Activated effector memory CD4-positive, alpha-beta T cell treated with Interleukin-2 at 50 U/mL for 16 hours (primary cell): ENCODE results near the gene KMT2B.
"Not testable (repeated sequence)": the region's sequence is repeated elsewhere in the genome, so short reads cannot be mapped to it uniquely, and the experiment has no call there.

Experiments
- DNase-seq: peaks from one replicate; pipeline ENCODE4 v3.0.0-alpha.2; 2020

The KMT2B gene

DNA sequence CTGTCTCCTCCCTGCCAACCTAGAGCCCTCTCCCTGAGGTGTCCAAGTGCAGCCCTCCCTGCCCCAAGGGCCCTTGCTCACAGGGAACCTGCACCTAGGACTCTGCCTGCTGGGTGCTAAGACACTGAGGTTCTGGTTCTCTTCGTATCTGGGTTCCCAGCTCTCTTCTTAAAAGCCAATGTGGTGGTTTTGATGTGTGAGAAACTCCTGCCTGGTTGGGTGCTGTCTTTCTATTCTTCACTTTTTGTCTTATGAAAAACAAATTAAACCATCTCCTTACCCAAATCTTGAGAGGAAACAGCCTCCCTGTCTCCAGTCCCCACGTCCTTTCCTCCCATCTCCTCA, 4.3 kb upstream of the KMT2B start:
- DNase-seq: no peak

DNA sequence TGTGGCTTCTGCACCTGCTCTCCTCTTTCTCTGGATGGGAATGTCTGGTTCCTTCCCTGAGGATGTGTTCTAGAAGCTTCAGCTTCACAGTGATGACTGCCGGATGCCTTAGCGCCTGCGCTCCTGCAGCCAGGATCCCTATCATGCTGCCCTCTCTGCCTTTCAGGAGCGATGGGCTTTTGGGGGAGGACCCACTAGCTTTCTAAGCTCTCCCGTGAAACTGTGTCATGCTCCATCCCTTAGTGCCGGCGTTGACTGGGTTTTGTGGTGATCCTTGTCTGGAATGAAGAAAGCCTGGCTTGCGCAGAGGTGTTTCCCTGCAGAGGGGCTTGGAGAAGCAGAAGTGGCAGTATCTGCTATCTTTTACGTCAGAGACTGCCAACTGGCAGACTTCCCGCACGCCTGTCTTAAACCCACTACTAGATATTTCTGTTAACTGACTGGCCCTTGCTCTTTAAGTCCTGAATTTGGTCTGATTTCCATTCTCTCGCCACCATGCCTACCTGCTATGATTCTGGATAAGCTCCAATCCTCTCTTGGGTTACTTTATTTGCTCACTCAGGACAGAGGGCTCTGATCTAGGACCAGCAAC, 3.8 kb upstream of the KMT2B start:
- no peak for DNase-seq

DNA sequence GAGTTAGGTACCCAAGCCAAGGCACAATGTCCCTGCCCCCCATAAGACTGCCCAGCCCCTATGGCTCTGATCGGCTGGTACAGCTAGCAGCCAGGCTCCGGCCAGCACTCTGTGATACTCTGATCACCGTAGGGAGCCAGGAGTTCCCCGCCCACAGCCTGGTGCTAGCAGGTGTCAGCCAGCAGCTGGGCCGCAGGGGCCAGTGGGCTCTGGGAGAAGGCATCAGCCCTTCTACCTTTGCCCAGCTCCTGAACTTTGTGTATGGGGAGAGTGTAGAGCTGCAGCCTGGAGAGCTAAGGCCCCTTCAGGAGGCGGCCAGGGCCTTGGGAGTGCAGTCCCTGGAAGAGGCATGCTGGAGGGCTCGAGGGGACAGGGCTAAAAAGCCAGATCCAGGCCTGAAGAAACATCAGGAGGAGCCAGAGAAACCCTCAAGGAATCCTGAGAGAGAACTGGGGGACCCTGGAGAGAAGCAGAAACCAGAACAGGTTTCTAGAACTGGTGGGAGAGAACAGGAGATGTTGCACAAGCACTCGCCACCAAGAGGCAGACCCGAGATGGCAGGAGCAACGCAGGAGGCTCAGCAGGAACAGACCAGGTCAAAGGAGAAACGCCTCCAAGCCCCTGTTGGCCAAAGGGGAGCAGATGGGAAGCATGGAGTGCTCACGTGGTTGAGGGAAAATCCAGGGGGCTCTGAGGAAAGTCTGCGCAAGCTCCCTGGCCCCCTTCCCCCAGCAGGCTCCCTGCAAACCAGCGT, 3.0 kb upstream of the KMT2B start:
- no peak for DNase-seq

DNA sequence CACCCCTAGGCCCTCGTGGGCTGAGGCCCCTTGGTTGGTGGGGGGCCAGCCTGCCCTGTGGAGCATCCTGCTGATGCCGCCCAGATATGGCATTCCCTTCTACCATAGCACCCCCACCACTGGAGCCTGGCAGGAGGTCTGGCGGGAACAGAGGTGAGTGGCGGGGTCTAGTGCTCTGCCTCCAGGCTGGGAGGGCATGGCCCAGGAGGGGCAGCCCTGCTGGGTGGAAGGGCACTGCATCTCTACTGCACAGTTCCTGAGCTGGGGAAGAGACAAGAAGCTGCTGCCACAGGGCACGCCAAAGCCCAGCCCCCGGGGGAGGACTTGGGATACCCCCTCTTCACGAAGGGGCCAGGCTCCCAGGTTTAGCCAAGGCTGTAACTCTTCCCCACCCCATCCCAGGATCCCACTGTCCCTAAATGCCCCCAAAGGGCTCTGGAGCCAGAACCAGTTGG, 2.4 kb upstream of the KMT2B start:
- no peak for DNase-seq

DNA sequence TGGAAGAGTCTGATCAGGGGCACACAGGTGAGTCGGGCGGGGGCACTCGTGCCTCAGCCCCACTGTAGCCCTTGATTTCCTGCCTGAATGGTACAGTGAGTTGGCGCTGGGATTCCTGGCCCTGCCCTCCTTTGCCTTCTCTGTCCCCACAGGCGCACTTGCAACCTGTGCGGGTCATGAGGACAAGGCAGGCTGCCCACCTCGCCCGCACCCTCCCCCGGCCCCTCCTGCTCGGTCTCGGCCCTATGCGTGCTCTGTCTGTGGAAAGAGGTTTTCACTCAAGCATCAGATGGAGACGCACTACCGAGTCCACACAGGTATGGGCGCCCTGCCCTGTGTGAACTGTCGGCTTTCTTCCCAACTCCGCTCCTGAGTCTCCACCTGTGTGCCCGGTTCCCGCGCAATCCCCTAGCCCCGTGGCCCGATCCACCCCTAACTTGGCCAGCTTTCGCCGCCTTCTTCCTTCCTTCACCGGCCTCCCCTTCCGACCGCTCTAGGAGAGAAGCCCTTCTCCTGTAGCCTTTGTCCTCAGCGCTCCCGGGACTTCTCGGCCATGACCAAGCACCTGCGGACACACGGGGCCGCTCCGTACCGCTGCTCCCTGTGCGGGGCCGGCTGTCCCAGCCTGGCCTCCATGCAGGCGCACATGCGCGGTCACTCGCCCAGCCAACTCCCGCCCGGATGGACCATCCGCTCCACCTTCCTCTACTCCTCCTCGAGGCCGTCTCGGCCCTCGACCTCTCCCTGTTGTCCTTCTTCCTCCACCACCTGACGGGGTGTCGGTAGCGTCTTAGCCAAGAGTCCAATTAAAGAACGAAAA, 1.6 kb upstream of the KMT2B start:
- no peak for DNase-seq

DNA sequence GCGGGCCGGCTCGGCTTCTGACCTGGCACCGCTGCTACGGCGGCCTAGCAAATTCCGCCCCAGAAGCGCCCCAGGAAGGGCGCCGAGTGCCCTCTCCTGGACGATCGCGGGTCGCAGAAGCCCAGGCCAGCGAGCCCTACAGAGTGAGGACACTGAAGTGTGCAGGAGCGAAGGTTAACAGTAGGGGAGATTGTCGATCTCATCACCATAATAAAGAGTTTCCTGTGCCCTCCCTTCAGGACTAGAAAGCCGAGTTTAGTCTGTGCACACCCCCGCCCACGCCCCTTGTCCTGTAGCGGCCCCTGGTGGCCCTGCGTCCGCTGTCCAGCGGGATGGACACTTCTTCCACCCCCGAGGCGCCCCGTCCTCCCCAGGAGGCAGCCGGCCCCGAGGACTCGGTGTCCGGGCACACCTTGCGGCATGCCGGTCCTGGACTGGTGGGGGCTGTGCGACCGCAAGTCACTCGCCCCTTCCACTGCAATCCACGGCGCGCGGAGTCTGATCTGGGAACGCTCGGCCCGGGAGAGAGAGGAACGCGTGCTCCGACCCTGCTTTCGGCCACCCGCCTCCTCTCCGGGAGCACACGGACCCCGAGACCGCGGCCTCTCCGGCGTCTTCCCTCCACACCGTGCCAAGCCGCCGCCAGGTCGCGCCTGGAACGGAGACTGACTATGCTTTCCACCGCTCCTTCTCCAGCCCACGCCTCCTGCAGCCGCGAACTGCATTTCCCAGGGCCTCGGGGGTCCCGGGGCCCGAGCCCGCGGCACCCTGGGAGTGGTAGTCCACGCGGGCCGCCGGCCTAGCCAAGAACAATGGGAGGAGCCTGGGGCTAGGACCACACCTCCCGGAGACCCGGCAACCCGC, 770 bp upstream of the KMT2B start:
- peak; percentile 96 for DNase-seq

DNA sequence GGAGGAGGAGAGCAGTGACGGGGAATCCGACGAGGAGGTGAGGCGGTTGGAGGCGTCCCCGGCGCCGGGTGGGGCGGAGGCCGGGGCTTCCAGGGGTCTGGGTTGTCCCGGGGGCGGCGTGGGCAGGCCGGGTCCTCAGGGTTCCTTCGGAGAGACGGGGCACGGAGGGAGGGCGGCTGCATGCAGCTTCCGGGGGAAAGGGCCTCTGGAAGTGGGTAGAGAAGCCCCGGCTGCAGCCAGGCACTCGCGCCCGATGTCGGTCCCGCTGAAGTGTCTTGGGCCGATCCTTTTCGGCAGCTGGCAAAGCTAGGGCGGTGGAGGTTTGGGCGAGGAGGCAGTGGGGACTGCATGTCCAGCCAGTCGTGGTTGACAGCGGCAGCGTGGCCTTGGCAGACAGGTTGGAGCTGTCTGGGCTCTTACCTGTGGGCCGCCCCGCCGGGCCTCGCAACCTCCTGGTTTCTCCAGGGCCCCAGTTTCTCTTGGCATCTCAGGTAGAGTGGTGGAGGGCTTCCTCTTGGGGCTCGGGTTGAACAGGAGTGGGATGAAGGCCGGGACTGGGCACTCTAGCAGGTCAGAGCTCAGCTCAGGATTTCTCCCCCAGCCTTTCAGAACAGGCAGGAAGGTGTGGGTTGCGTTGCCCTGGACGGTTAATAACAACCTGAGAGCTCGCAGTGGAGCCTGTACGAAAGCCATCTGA, 690 bp downstream of the KMT2B start:
- peak; percentile 35 for DNase-seq

DNA sequence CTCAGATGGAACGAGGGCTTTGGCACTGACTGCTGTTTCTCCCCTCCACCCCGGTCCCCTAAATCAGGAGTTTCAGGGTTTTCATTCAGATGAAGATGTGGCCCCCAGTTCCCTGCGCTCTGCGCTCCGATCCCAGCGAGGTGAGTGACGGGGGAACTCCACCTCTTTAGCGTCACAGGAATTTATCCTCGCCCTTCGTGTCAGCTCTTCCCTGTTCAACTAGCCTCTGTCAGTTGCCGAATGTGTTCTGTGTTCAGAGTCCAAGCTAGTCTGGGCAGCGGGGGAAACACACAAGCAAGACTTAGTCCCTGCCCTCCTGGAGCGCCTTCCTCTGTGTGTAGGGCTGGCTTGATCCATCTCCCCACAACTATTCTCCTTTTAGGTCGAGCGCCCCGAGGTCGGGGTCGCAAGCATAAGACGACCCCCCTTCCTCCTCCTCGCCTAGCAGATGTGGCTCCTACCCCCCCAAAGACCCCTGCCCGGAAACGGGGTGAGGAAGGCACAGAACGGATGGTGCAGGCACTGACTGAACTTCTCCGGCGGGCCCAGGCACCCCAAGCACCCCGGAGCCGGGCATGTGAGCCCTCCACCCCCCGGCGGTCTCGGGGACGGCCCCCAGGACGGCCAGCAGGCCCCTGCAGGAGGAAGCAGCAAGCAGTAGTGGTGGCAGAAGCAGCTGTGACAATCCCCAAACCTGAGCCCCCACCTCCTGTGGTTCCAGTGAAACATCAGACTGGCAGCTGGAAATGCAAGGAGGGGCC, 1.8 kb downstream of the KMT2B start:
- DNase-seq: no peak

DNA sequence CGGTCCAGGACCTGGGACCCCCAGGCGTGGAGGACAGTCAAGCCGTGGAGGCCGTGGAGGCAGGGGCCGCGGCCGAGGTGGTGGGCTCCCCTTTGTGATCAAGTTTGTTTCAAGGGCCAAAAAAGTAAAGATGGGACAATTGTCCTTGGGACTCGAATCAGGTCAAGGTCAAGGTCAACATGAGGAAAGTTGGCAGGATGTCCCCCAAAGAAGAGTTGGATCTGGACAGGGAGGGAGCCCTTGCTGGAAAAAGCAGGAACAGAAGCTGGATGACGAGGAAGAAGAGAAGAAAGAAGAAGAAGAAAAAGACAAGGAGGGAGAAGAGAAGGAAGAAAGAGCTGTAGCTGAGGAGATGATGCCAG, 2.3 kb downstream of the KMT2B start:
- no peak for DNase-seq

DNA sequence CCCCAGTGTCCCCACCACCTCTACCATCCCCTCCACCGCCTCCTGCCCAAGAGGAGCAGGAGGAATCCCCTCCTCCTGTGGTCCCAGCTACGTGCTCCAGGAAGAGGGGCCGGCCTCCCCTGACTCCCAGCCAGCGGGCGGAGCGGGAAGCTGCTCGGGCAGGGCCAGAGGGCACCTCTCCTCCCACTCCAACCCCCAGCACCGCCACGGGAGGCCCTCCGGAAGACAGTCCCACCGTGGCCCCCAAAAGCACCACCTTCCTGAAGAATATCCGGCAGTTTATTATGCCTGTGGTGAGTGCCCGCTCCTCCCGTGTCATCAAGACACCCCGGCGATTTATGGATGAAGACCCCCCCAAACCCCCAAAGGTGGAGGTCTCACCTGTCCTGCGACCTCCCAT, 2.8 kb downstream of the KMT2B start:
- no peak for DNase-seq

DNA sequence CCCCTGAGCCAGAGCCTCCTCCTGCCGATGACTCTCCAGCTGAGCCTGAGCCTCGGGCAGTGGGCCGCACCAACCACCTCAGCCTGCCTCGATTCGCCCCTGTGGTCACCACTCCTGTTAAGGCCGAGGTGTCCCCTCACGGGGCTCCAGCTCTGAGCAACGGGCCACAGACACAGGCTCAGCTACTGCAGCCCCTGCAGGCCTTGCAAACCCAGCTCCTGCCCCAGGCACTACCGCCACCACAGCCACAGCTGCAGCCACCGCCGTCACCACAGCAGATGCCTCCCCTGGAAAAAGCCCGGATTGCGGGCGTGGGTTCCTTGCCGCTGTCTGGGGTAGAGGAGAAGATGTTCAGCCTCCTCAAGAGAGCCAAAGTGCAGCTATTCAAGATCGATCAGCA, 3.6 kb downstream of the KMT2B start:
- no peak for DNase-seq

DNA sequence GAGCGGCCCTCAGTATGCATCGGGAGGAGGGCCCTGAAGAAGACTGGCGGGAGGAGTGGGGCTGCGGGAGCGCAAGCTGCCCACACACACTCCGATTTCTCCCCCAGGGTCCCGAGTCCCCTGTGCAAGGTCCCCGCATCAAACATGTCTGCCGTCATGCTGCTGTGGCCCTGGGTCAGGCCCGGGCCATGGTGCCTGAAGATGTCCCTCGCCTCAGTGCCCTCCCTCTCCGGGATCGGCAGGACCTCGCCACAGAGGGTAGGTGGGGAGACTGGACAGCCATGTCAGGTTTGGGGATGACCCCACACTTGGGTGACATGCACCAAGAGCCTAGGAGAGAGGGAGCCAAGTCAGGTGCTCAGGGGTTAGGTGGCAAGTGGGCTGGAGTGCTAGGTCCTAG, 4.7 kb downstream of the KMT2B start:
- DNase-seq: no peak

DNA sequence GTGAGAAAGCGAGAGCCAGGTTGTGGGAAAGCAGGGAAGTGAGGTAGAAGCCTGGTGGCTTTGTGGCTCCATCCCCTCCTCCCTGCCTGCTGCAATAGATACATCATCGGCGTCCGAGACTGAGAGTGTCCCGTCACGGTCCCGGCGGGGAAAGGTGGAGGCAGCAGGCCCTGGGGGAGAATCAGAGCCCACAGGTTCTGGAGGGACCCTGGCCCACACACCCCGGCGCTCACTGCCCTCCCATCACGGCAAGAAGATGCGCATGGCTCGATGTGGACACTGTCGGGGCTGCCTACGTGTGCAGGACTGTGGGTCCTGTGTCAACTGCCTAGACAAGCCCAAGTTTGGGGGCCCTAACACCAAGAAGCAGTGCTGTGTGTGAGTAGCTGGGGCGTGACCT, 5.1 kb downstream of the KMT2B start:
- no peak for DNase-seq

DNA sequence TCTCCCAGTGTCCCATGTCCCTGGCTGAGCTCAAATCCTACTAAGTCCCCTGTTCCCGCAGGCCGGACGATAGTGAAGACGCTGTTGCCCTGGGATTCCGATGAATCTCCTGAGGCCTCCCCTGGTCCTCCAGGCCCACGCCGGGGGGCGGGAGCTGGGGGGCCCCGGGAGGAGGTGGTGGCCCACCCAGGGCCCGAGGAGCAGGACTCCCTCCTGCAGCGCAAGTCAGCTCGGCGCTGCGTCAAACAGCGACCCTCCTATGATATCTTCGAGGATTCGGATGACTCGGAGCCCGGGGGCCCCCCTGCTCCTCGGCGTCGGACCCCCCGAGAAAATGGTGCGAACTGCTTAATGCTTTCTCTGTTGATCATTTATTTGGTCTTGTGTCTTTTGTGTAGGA, 5.9 kb downstream of the KMT2B start:
- no peak for DNase-seq

DNA sequence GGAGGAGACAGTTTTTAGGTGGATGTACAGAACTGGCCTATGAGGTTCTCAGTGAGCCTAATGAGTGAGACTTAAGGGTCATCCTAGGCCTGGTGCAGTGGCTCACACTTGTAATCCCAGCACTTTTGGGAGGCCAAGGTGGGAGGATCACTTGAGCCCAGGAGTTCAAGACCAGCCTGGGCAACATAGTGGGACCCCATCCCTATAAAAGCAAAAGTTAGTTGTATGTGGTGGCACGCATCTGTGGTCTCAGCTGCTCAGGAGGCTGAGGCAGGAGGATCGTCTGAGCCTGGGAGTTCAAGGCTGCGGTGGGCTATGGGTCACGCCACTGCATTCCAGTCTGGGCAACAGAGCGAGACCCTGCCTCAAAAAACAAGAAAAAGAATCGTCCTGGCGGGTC, 6.3 kb downstream of the KMT2B start:
- DNase-seq: not testable (repeated sequence)

DNA sequence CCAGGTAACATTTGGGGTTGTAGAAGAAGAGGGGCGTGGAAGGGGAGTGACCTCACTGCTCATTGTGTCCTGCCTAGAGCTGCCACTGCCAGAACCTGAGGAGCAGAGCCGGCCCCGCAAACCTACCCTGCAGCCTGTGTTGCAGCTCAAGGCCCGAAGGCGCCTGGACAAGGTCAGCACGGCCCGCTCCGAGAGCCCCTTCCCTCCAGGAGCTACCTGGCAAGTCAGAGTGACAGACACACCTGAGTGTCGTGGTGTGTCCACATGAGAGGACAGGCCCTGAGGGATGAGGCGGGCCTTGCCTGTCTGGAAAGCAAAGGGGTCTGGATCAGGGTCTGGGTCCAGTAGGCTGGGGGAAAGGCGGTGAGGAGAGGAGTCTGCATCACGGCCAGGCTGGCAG, 6.8 kb downstream of the KMT2B start:
- DNase-seq: no peak

DNA sequence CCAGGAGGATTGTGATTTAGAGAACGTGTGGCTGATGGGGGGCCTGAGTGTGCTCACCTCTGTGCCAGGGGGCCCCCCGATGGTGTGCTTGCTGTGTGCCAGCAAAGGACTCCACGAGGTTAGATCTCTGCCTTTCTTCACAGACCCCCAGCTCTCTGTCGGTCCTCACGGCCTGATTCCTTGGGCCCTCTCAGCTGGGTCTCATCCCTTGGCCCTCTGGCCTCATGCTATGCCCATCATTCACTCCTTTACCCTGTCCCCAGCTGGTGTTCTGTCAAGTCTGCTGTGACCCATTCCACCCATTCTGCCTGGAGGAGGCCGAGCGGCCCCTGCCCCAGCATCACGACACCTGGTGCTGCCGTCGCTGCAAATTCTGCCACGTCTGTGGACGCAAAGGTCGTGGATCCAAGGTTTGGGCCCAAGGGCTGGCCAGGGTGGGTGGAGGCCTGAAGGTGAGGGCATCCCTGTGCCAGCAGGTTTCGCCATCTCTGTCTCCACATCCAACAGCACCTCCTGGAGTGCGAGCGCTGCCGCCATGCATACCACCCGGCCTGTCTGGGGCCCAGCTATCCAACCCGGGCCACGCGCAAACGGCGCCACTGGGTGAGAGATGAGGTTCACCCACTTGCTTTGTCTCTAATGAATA, 7.5 kb downstream of the KMT2B start:
- DNase-seq: no peak

DNA sequence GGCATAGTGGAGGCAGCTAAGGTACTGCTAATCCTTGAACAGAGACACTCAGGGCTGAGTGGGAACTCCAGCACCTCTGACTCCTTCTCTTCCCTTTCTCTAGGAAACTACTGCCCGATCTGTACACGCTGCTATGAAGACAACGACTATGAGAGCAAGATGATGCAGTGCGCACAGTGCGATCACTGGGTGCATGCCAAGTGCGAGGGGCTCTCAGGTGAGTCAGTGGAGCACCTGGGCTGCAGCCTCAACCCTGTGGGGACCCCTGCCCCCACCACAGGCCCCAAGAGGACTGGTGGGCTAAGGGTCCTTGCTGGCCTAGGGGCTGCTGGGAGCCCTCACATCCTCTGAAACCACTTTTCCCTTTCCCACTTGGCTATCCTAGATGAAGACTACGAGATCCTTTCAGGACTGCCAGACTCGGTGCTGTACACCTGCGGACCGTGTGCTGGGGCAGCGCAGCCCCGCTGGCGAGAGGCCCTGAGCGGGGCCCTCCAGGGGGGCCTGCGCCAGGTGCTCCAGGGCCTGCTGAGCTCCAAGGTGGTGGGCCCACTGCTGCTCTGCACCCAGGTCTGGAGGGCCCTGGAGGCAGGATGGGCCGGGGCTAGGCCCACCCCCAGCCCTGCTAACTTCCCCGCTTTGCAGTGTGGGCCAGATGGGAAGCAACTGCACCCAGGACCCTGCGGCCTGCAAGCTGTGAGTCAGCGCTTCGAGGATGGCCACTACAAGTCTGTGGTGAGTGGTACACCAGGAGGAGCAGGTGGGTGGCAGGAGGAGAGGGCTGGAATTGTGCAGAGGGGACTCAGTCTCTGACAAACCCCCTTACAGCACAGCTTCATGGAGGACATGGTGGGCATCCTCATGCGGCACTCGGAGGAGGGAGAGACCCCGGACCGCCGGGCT, 9.5 kb downstream of the KMT2B start:
- no peak for DNase-seq

DNA sequence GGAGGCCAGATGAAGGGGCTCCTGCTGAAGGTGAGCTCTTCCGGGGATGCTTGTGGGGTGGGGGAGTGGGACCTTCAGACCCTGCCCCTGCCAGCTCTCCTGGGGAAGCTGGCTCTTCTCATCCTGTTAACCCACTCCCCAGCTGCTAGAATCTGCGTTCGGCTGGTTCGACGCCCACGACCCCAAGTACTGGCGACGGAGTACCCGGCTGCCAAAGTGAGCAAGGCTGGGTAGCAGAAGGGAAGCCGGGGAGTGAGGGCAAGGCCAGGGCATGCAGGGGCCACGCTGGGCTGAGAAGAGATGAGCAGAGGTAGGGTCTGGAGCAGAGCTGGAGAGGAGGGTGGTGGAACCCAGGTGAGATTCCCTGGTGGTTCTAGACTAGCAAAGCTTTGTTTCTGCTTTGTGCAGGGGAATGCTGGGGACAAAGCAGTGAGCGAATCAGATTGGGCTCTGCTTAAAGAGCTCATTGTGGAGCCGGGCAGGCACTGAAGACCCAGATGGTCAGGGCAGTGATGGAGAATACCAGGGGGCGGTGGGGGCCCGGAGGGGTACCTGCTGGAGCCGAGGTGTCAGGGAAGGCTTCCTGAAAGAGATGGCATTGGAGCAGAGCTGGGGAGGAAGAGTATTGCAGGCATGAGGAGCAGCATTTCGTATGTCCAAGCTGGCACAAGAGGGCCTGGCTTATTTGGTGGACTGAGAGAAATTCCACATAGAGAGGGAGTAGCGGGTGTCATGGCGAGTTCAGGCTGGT, 10.3 kb downstream of the KMT2B start:
- no peak for DNase-seq
